PC-9 (cell line): ENCODE results near the gene SYNPR. TPM values are rescaled to one million over a fixed set of nuclear protein-coding genes. Genes with fewer than 3 reads are reported as not detected.

Source experiments
- BruUV-seq: library from RNA; stranded (reverse); fragments of 400-500 nt; replicated peaks from 2 replicates; lab custom pipeline; 2021; lab: Mats Ljungman, UMichigan
- CTCF ChIA-PET: fragments of 300-600 bp; sonication (Branson Sonifier 250); formaldehyde crosslinking; loops from one replicate; lab custom pipeline; 2022; ENCODE audit warnings: antibody characterized with exemption; lab: Charles Lee
- POLR2A ChIA-PET: fragments of 300-600 bp; sonication (Branson Sonifier 250); formaldehyde crosslinking; loops from one replicate; lab custom pipeline; 2022; ENCODE audit warnings: antibody characterized with exemption; ENCODE audit not compliant: unreplicated experiment; lab: Charles Lee
- DNase-seq, 2 experiments: peaks; one replicate each; pipeline versions ENCODE4 v3.0.0 to v3.0.0-alpha.2; 2015 to 2022; ENCODE audit warnings: mixed read lengths in 1 of 2
- H2AFZ ChIP-seq: fragments of 200-600 bp; sonication (generic); 2 replicates; pipeline ENCODE4 v1.8.1; 2017; ENCODE audit warnings: antibody characterized with exemption
- H3F3A ChIP-seq: fragments of 200-600 bp; sonication (generic); 2 replicates; pipeline ENCODE4 v1.8.1; 2017; ENCODE audit warnings: antibody characterized with exemption, mild to moderate bottlenecking, low read depth; ENCODE audit not compliant: insufficient read depth
- H3K27ac ChIP-seq: fragments of 200-600 bp; sonication (generic); 2 replicates; pipeline ENCODE4 v1.6.1; 2016; ENCODE audit warnings: mixed run types
- H3K27me3 ChIP-seq: fragments of 200-600 bp; sonication (generic); 2 replicates; pipeline ENCODE4 v1.6.1; 2016; ENCODE audit warnings: low read depth, mixed run types; ENCODE audit not compliant: insufficient read depth
- H3K36me3 ChIP-seq: fragments of 200-600 bp; sonication (generic); 2 replicates; pipeline ENCODE4 v1.6.1; 2016; ENCODE audit warnings: low read depth, mixed run types
- H3K4me1 ChIP-seq: fragments of 200-600 bp; sonication (generic); replicated peaks from 2 replicates; pipeline ENCODE4 v1.6.1; 2016; ENCODE audit warnings: mixed run types; ENCODE audit not compliant: insufficient read depth
- H3K4me2 ChIP-seq: fragments of 200-600 bp; sonication (generic); 2 replicates; pipeline ENCODE4 v1.6.1; 2017; ENCODE audit warnings: mixed run types
- H3K4me3 ChIP-seq: fragments of 200-600 bp; sonication (generic); 2 replicates; pipeline ENCODE4 v1.6.1; 2016; ENCODE audit warnings: mixed run types
- H3K79me2 ChIP-seq: fragments of 200-600 bp; sonication (generic); 2 replicates; pipeline ENCODE4 v1.6.1; 2017; ENCODE audit warnings: low read depth, mixed run types
- H3K9me2 ChIP-seq: fragments of 200-600 bp; sonication (generic); 2 replicates; pipeline ENCODE4 v1.8.1; 2017; ENCODE audit warnings: mild to moderate bottlenecking; ENCODE audit not compliant: insufficient read depth
- H3K9me3 ChIP-seq: fragments of 200-600 bp; sonication (generic); 2 replicates; pipeline ENCODE4 v1.8.1; 2016; ENCODE audit warnings: low read depth; ENCODE audit not compliant: insufficient read depth
- H4K20me1 ChIP-seq: fragments of 200-600 bp; sonication (generic); 2 replicates; pipeline ENCODE4 v1.8.1; 2017; ENCODE audit not compliant: insufficient read depth
- CTCF ChIP-seq: fragments of 200-600 bp; sonication (generic); conservative IDR thresholded peaks from 2 replicates; pipeline ENCODE4 v1.6.1; 2017; ENCODE audit warnings: mixed run types, antibody characterized with exemption, mild to moderate bottlenecking, moderate library complexity
- EZH2 ChIP-seq: fragments of 200-600 bp; sonication (generic); IDR thresholded peaks from 2 replicates; pipeline ENCODE4 v1.8.0; 2017; ENCODE audit warnings: antibody characterized with exemption, low read depth
- intact Hi-C: fragments of 100-400 bp; cut with micrococcal nuclease; formaldehyde crosslinking; loops from one replicate; pipeline ENCODE4 v1.10.0; 2022; ENCODE audit not compliant: unreplicated experiment
- total RNA-seq: library from RNA; stranded (reverse); gene quantifications from 2 replicates; pipeline ENCODE4 v1.2.3, GENCODE V29; 2021

SYNPR gene
- total RNA-seq, 1 experiment from 2014 or later = not detected

DNA sequence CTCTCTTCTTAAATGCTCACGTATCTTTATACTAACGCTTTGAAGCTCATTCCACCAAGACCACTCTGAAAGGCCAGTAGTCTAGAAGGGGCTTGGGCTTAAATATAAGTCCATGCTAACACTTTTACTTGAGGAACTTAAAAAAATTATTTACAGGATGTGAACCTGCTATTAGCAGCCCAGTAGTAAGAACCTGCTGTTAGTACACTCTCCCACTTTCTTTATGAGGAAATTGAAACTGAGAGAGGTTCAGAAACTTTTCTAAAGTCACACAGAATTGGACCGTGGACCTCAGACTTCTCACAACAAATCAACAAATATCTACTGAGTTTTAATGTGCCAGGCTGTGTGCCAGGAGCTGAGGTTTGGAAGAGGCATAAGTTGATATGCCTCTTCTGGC is 53.4 kb downstream of the SYNPR start:
- BruUV-seq = no TSS peak
- Histone ChIP-seq H3K4me1 (no peaks in the 10 kb centered on the region), H3K4me3 (no peak overlapping the region), H3K9me3 (no peaks in the 10 kb centered on the region), H2AFZ (no peak overlapping the region), H3K36me3 (no peaks in the 10 kb centered on the region), H3K27ac (no peak overlapping the region), H3F3A (no peaks in the 10 kb centered on the region), H4K20me1 (no peaks in the 10 kb centered on the region), H3K9me2 (no peaks in the 10 kb centered on the region), H3K4me2 (no peak overlapping the region), H3K79me2 (no peaks in the 10 kb centered on the region), H3K27me3 (no peaks in the 10 kb centered on the region)
- DNase-seq = no peak
- intact Hi-C loops = loop anchor here (10.0 kb wide), 1 partner anchor 707 kb away; no protein-coding TSS in a partner anchor
- ChIA-PET CTCF (no interaction called here), POLR2A (no interaction called here)
- TF ChIP-seq EZH2 (no peak), CTCF (no peak)

- Histone ChIP-seq H3K9me3 (no peaks in the 10 kb centered on the region), H3K4me3 (no peak overlapping the region), H3K27ac (no peak overlapping the region), H3K27me3 (no peaks in the 10 kb centered on the region), H4K20me1 (no peaks in the 10 kb centered on the region), H3K4me1 (no peaks in the 10 kb centered on the region), H3K9me2 (no peaks in the 10 kb centered on the region), H3K36me3 (no peaks in the 10 kb centered on the region), H3K4me2 (no peak overlapping the region), H3K79me2 (no peaks in the 10 kb centered on the region), H2AFZ (no peak overlapping the region), H3F3A (no peaks in the 10 kb centered on the region)
- no TSS peak for BruUV-seq
- ChIA-PET CTCF (no interaction called here), POLR2A (no interaction called here)
- TF ChIP-seq EZH2 = no peak
- TF ChIP-seq CTCF = peak; percentile 45; the same call in 1 of the 2 replicates
- intact Hi-C loops = loop anchor here (10.0 kb wide), 1 partner anchor 709 kb away; no protein-coding TSS in a partner anchor
- DNase-seq = no peak
These were observed 55.7 kb downstream of the SYNPR start for GRCh38 chr3:63333815-63334214.

GRCh38 chr3:63338351-63338750 is 60.2 kb downstream of the SYNPR start:
- POLR2A ChIA-PET = interaction anchor here (0.6 kb wide), 1 partner anchor 638 kb away, joined by 3 read pairs; no protein-coding TSS in a partner anchor
- no TSS peak for BruUV-seq
- Histone ChIP-seq H3K4me1 (no peaks in the 10 kb centered on the region), H3K27ac (no peak overlapping the region), H2AFZ (no peak overlapping the region), H3K9me2 (no peaks in the 10 kb centered on the region), H3K79me2 (no peaks in the 10 kb centered on the region), H3K4me3 (no peak overlapping the region), H3K9me3 (no peaks in the 10 kb centered on the region), H3F3A (no peaks in the 10 kb centered on the region), H3K4me2 (no peak overlapping the region), H3K27me3 (no peaks in the 10 kb centered on the region), H3K36me3 (no peaks in the 10 kb centered on the region), H4K20me1 (no peaks in the 10 kb centered on the region)
- intact Hi-C loops = loop anchor here (10.0 kb wide), 1 partner anchor 714 kb away; no protein-coding TSS in a partner anchor
- no peak for DNase-seq
- CTCF ChIA-PET = no interaction called here
- TF ChIP-seq EZH2 (no peak), CTCF (no peak)
